HEK293 (cell line): ENCODE results near the gene PKD2L1.

Experiments used
- BCL11B ChIP-seq: fragments of 450-650 bp; formaldehyde crosslinking; IDR thresholded peaks from 2 replicates; pipeline ENCODE4 v1.5.1; 2016; ENCODE audit warnings: low read depth, missing biosample characterization, missing genetic modification characterization
- SCRT1 ChIP-seq: fragments of 450-650 bp; formaldehyde crosslinking; IDR thresholded peaks from 2 replicates; pipeline ENCODE4 v1.5.1; 2016; ENCODE audit warnings: missing biosample characterization, missing genetic modification characterization, borderline replicate concordance
- SETDB1 ChIP-seq: IDR thresholded peaks from one replicate; pipeline ENCODE4 v1.6.1; 2017; ENCODE audit warnings: mild to moderate bottlenecking, low read length, moderate library complexity, mixed read lengths; ENCODE audit not compliant: insufficient read length
- SP2 ChIP-seq: fragments of 450-650 bp; formaldehyde crosslinking; IDR thresholded peaks from 2 replicates; pipeline ENCODE4 v1.5.1; 2016; ENCODE audit warnings: missing biosample characterization, missing genetic modification characterization
- ZNF10 ChIP-seq: fragments of 450-650 bp; formaldehyde crosslinking; IDR thresholded peaks from 2 replicates; pipeline ENCODE4 v1.5.1; 2017; ENCODE audit warnings: missing biosample characterization, missing genetic modification characterization
- ZNF223 ChIP-seq: fragments of 450-650 bp; formaldehyde crosslinking; IDR thresholded peaks from 2 replicates; pipeline ENCODE4 v1.5.1; 2016; ENCODE audit warnings: missing biosample characterization, missing genetic modification characterization
- ZNF266 ChIP-seq: fragments of 450-650 bp; formaldehyde crosslinking; IDR thresholded peaks from 2 replicates; pipeline ENCODE4 v1.5.1; 2016; ENCODE audit warnings: missing biosample characterization, missing genetic modification characterization, low read depth
- ZNF335 ChIP-seq: fragments of 450-650 bp; formaldehyde crosslinking; conservative IDR thresholded peaks from 2 replicates; pipeline ENCODE4 v1.5.1; 2016; ENCODE audit warnings: missing biosample characterization, missing genetic modification characterization
- ZNF354C ChIP-seq: fragments of 450-650 bp; formaldehyde crosslinking; IDR thresholded peaks from 2 replicates; pipeline ENCODE4 v1.5.1; 2016; ENCODE audit warnings: missing biosample characterization, missing genetic modification characterization, low read depth, borderline replicate concordance
- ZNF37A ChIP-seq: fragments of 450-650 bp; IDR thresholded peaks from 2 replicates; pipeline ENCODE4 v1.5.1; 2018; ENCODE audit warnings: missing biosample characterization, missing genetic modification characterization
- ZNF391 ChIP-seq: fragments of 450-650 bp; formaldehyde crosslinking; IDR thresholded peaks from 2 replicates; pipeline ENCODE4 v1.5.1; 2016; ENCODE audit warnings: low read depth, missing biosample characterization, missing genetic modification characterization, borderline replicate concordance
- ZNF530 ChIP-seq: fragments of 450-650 bp; formaldehyde crosslinking; IDR thresholded peaks from 2 replicates; pipeline ENCODE4 v1.5.1; 2016; ENCODE audit warnings: low read depth, missing biosample characterization, missing genetic modification characterization
- ZNF560 ChIP-seq: fragments of 450-650 bp; formaldehyde crosslinking; IDR thresholded peaks from 2 replicates; pipeline ENCODE4 v1.5.1; 2017; ENCODE audit warnings: missing biosample characterization, missing genetic modification characterization, borderline replicate concordance
- ZNF571 ChIP-seq: fragments of 450-650 bp; formaldehyde crosslinking; IDR thresholded peaks from 2 replicates; pipeline ENCODE4 v1.5.0; 2017; ENCODE audit warnings: missing biosample characterization, missing genetic modification characterization
- ZNF621 ChIP-seq: fragments of 450-650 bp; formaldehyde crosslinking; IDR thresholded peaks from 2 replicates; pipeline ENCODE4 v1.5.1; 2017; ENCODE audit warnings: missing biosample characterization, missing genetic modification characterization
- ZNF626 ChIP-seq: fragments of 450-650 bp; sonication (Bioruptor Pico); formaldehyde crosslinking; IDR thresholded peaks from 2 replicates; pipeline ENCODE4 v1.5.1; 2018; ENCODE audit warnings: missing biosample characterization, missing genetic modification characterization, inconsistent platforms
- ZNF707 ChIP-seq: fragments of 450-650 bp; formaldehyde crosslinking; IDR thresholded peaks from 2 replicates; pipeline ENCODE4 v1.5.1; 2016; ENCODE audit warnings: missing biosample characterization, missing genetic modification characterization
- ZNF76 ChIP-seq: fragments of 450-650 bp; formaldehyde crosslinking; IDR thresholded peaks from 2 replicates; pipeline ENCODE4; 2016; ENCODE audit warnings: low read depth, missing biosample characterization, missing genetic modification characterization, borderline replicate concordance
- ZNF777 ChIP-seq: fragments of 450-650 bp; formaldehyde crosslinking; IDR thresholded peaks from 2 replicates; pipeline ENCODE4 v1.5.1; 2017; ENCODE audit warnings: missing biosample characterization, missing genetic modification characterization, borderline replicate concordance
- ZNF792 ChIP-seq: fragments of 450-650 bp; formaldehyde crosslinking; IDR thresholded peaks from 2 replicates; pipeline ENCODE4 v1.5.1; 2016; ENCODE audit warnings: missing biosample characterization, missing genetic modification characterization
- ZNF843 ChIP-seq: fragments of 450-650 bp; formaldehyde crosslinking; IDR thresholded peaks from 2 replicates; pipeline ENCODE4 v1.5.1; 2016; ENCODE audit warnings: missing biosample characterization, missing genetic modification characterization
- TF ChIP-seq, protein P1 (sequence below): sonication (generic); formaldehyde crosslinking; IDR thresholded peaks from 2 replicates; pipeline ENCODE4 v1.8.1; 2022; ENCODE audit warnings: mild to moderate bottlenecking, moderate library complexity, missing genetic modification reagents
- TF ChIP-seq, protein P2 (sequence below): fragments of 450-650 bp; formaldehyde crosslinking; conservative IDR thresholded peaks from 2 replicates; pipeline ENCODE4 v1.5.1; 2016; ENCODE audit warnings: low read depth, missing biosample characterization, missing genetic modification characterization
- TF ChIP-seq, protein P3 (sequence below): fragments of 450-650 bp; formaldehyde crosslinking; IDR thresholded peaks from 2 replicates; pipeline ENCODE4 v1.5.1; 2016; ENCODE audit warnings: missing biosample characterization, missing genetic modification characterization
- TF ChIP-seq, protein P4 (sequence below): fragments of 450-650 bp; formaldehyde crosslinking; IDR thresholded peaks from 2 replicates; pipeline ENCODE4 v1.5.1; 2016; ENCODE audit warnings: missing biosample characterization, missing genetic modification characterization
- TF ChIP-seq, protein P5 (sequence below): fragments of 450-650 bp; formaldehyde crosslinking; IDR thresholded peaks from 2 replicates; pipeline ENCODE4 v1.5.1; 2016; ENCODE audit warnings: missing biosample characterization, missing genetic modification characterization
- TF ChIP-seq, protein P6 (sequence below): fragments of 450-650 bp; formaldehyde crosslinking; IDR thresholded peaks from 2 replicates; pipeline ENCODE4 v1.5.1; 2016; ENCODE audit warnings: missing biosample characterization, missing genetic modification characterization

Gene PKD2L1

DNA sequence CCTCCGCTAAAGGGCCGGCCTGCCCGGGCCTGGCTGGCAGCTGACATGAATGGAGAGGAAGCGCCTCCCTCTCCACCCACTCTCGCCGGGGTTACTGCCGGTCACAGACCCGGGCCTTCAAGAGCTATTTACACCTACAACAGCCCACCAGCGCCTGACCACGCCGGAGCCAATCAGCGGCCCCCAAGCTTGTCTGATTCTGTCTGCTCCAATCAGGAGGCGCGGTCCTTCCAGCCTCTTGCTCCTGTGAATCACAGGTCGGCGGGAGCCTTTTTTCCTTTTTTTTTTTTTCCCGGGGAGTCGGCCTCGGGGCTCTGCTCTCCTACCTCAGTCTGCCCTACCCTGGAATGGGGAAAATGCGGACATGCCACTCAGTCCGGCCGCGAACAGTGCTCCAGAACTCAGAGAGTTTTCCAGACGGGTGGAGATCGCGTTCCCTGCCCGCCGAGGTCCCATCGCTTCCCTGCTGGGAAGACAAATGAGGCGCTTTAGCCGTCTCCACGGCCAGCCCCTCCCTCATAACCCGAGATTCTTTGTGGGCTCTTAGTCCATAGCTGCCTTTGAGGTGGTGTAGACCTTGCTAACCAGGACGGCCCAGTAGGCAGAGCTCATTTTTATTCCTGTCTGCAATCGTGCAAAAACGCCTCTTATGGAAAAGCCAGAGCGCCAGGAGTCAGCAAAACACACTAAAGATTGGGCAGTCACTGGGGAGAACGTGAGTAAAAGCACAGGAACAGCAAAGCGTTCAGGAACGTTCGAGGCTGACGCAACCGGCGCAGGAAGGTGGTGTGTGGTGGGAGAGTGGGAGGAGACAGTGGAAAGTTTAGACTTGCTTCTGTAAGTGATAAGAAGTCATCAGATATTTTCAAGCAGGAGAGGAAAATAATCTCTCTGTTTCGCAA, 43.5 kb upstream of the PKD2L1 start (continued):
- no peak for TF ChIP-seq ZNF560
- no peak for TF ChIP-seq SETDB1
- no peak for TF ChIP-seq ZNF266 (tag by site-specific recombination)
- TF ChIP-seq, protein P1, sequence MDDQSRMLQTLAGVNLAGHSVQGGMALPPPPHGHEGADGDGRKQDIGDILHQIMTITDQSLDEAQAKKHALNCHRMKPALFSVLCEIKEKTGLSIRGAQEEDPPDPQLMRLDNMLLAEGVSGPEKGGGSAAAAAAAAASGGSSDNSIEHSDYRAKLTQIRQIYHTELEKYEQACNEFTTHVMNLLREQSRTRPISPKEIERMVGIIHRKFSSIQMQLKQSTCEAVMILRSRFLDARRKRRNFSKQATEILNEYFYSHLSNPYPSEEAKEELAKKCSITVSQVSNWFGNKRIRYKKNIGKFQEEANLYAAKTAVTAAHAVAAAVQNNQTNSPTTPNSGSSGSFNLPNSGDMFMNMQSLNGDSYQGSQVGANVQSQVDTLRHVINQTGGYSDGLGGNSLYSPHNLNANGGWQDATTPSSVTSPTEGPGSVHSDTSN (CRISPR knock-in tag), result no peak
- no peak for TF ChIP-seq ZNF530
- peak; percentile 89 for TF ChIP-seq SP2
- peak; percentile 89 for TF ChIP-seq ZNF335 (tag by site-specific recombination)
- no peak; the same call in none of the 2 replicates for TF ChIP-seq BCL11B
- no peak for TF ChIP-seq ZNF223 (tag by site-specific recombination)
- TF ChIP-seq ZNF792 (tag by site-specific recombination), result no peak
- no peak for TF ChIP-seq SCRT1
- TF ChIP-seq, protein P2, sequence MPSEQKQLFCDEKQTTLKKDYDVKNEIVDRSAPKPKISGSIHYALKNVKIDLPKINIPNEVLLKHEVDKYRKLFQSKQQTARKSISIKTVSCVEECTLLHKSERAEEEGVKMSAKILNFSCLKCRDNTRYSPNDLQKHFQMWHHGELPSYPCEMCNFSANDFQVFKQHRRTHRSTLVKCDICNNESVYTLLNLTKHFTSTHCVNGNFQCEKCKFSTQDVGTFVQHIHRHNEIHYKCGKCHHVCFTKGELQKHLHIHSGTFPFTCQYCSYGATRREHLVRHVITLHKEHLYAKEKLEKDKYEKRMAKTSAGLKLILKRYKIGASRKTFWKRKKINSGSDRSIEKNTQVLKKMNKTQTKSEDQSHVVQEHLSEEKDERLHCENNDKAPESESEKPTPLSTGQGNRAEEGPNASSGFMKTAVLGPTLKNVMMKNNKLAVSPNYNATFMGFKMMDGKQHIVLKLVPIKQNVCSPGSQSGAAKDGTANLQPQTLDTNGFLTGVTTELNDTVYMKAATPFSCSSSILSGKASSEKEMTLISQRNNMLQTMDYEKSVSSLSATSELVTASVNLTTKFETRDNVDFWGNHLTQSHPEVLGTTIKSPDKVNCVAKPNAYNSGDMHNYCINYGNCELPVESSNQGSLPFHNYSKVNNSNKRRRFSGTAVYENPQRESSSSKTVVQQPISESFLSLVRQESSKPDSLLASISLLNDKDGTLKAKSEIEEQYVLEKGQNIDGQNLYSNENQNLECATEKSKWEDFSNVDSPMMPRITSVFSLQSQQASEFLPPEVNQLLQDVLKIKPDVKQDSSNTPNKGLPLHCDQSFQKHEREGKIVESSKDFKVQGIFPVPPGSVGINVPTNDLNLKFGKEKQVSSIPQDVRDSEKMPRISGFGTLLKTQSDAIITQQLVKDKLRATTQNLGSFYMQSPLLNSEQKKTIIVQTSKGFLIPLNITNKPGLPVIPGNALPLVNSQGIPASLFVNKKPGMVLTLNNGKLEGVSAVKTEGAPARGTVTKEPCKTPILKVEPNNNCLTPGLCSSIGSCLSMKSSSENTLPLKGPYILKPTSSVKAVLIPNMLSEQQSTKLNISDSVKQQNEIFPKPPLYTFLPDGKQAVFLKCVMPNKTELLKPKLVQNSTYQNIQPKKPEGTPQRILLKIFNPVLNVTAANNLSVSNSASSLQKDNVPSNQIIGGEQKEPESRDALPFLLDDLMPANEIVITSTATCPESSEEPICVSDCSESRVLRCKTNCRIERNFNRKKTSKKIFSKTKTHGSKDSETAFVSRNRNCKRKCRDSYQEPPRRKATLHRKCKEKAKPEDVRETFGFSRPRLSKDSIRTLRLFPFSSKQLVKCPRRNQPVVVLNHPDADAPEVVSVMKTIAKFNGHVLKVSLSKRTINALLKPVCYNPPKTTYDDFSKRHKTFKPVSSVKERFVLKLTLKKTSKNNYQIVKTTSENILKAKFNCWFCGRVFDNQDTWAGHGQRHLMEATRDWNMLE (tag by site-specific recombination), result peak; percentile 55
- no peak for TF ChIP-seq ZNF571 (tag by site-specific recombination)
- TF ChIP-seq, protein P3, sequence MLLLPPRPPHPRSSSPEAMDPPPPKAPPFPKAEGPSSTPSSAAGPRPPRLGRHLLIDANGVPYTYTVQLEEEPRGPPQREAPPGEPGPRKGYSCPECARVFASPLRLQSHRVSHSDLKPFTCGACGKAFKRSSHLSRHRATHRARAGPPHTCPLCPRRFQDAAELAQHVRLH (tag by site-specific recombination), result no peak
- TF ChIP-seq ZNF391 (tag by site-specific recombination), result 0 out of 2 replicates have a peak, but pooled peaks have one; percentile 11
- peak; percentile 22; the same call in 1 of the 2 replicates for TF ChIP-seq ZNF10 (tag by site-specific recombination)
- no peak for TF ChIP-seq ZNF626
- TF ChIP-seq, protein P4, sequence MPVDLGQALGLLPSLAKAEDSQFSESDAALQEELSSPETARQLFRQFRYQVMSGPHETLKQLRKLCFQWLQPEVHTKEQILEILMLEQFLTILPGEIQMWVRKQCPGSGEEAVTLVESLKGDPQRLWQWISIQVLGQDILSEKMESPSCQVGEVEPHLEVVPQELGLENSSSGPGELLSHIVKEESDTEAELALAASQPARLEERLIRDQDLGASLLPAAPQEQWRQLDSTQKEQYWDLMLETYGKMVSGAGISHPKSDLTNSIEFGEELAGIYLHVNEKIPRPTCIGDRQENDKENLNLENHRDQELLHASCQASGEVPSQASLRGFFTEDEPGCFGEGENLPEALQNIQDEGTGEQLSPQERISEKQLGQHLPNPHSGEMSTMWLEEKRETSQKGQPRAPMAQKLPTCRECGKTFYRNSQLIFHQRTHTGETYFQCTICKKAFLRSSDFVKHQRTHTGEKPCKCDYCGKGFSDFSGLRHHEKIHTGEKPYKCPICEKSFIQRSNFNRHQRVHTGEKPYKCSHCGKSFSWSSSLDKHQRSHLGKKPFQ, result no peak; the same call in 1 of the 2 replicates
- no peak for TF ChIP-seq ZNF707 (tag by site-specific recombination)
- TF ChIP-seq ZNF354C (tag by site-specific recombination), result no peak
- TF ChIP-seq, protein P5, sequence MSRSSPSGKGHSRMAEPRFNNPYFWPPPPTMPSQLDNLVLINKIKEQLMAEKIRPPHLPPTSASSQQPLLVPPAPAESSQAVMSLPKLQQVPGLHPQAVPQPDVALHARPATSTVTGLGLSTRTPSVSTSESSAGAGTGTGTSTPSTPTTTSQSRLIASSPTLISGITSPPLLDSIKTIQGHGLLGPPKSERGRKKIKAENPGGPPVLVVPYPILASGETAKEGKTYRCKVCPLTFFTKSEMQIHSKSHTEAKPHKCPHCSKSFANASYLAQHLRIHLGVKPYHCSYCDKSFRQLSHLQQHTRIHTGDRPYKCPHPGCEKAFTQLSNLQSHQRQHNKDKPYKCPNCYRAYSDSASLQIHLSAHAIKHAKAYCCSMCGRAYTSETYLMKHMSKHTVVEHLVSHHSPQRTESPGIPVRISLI (tag by site-specific recombination), result peak; percentile 97
- TF ChIP-seq, protein P6, sequence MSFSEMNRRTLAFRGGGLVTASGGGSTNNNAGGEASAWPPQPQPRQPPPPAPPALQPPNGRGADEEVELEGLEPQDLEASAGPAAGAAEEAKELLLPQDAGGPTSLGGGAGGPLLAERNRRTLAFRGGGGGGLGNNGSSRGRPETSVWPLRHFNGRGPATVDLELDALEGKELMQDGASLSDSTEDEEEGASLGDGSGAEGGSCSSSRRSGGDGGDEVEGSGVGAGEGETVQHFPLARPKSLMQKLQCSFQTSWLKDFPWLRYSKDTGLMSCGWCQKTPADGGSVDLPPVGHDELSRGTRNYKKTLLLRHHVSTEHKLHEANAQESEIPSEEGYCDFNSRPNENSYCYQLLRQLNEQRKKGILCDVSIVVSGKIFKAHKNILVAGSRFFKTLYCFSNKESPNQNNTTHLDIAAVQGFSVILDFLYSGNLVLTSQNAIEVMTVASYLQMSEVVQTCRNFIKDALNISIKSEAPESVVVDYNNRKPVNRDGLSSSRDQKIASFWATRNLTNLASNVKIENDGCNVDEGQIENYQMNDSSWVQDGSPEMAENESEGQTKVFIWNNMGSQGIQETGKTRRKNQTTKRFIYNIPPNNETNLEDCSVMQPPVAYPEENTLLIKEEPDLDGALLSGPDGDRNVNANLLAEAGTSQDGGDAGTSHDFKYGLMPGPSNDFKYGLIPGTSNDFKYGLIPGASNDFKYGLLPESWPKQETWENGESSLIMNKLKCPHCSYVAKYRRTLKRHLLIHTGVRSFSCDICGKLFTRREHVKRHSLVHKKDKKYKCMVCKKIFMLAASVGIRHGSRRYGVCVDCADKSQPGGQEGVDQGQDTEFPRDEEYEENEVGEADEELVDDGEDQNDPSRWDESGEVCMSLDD (tag by site-specific recombination), result peak; percentile 51
- no peak for TF ChIP-seq ZNF37A
- TF ChIP-seq ZNF777 (tag by site-specific recombination), result no peak
- TF ChIP-seq ZNF843, result peak; percentile 2; the same call in 1 of the 2 replicates
- TF ChIP-seq ZNF621 (tag by site-specific recombination), result no peak
- TF ChIP-seq ZNF76 (tag by site-specific recombination), result no peak; the same call in 1 of the 2 replicates
